Hepatic stellate cell (primary cell): ENCODE data around the gene PIEZO1.

Experiments
- DNase-seq: peaks from one replicate; pipeline ENCODE4 v3.0.0; 2011; ENCODE audit warnings: low spot score

Gene PIEZO1

DNA sequence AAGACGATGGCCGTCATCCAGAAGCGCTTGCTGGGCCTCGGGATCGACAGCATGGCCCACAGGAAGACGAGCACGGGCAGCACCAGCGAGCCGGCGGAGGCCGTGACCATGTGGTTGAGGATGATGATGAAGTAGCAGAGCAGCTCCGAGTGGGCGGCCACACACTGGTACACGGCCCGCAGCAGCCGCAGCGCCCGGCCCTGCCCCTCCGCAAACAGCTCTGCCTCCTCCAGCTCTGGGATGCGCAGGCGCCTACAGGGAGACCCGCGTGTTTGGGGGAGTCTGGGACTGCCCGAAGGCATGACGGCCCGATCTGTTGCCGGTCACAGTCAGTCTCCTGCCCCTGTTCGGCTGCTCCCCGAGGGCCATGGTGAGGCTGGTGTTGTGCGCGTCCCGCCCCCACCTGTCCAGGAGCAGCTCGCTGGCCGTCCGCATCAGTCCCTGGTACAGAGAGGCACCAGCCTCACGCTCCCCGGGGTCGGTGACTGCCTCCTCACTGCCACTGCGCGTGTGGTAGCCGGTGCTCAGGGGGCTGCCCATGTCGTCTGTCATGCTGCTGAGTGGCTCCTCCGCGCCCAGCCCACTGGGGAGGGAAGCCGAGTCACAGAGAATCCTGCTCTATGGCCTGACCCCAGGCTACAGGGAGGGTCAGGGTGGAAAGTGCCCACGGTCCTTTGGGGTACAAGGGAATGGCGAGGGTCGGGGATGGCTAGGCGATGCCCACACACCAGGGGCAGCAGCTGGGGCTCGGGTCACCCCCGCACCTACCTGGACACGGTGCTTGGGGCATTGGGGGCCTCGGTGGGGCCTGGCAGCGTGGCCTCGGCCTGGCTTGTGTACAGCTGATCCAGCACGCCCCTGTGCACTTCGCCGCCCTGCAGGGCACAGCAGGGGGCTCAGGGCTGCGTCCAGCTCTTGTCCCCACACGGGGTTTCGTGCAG, 62.9 kb downstream of the PIEZO1 start:
- DNase-seq, result no peak

DNA sequence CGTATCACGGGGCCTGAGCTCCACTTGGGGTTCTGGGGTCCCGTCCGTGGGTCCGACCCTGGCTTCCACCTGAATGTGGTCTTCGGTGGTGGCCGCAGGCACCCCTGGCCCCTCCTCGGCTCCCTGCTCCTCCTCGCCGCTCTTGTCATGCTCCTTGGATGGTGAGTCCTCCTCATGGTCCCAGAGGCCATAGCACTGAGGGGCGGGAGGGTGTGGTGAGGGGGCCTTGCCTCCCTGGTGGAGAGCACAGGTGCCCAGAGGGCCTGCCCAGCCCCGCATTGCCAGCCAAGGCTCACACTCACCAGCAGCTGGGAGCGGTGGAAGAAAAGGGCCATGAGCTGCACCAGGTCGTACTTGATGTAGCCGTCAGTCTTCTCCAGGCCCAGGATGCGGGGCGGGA, 63.8 kb downstream of the PIEZO1 start:
- no peak for DNase-seq

- no peak for DNase-seq
These were observed 64.5 kb downstream of the PIEZO1 start for GRCh38 chr16:88720396-88720970.

- no peak for DNase-seq
These were observed 65.1 kb downstream of the PIEZO1 start for GRCh38 chr16:88719933-88720296.

DNA sequence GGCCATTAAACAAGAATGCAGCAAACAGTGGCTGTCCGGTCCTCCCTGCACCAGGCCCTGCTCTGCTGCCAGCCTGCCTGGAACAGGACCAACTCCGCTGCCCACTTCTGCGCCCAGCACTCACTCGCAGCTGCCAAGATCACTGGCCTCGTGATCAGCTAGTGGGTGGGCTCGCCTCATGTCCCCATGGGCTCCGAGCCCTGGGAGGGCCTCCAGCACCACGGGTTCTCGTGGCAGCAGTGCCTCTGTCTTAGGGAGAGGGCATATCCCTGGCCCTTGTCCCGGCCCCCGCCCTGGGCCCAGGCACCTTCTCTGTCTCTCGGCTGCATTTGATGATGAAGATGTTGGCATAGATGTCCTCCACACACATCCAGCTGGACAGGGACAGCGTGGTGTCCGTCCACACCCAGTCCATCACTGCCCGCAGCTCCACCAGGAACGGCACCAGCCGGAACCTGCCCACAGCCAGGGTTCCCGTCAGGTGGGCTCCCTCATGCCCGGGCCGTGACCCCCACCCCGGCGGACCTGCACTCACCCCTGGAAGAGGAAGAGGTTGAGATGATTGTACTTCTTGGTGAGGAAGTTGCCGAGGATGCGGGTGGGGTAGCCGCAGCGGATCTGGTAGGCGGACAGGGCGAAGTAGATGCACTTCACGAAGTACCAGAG, 65.6 kb downstream of the PIEZO1 start:
- DNase-seq, result no peak

GRCh38 chr16:88718178-88718577, 66.8 kb downstream of the PIEZO1 start:
- DNase-seq, result no peak

DNA sequence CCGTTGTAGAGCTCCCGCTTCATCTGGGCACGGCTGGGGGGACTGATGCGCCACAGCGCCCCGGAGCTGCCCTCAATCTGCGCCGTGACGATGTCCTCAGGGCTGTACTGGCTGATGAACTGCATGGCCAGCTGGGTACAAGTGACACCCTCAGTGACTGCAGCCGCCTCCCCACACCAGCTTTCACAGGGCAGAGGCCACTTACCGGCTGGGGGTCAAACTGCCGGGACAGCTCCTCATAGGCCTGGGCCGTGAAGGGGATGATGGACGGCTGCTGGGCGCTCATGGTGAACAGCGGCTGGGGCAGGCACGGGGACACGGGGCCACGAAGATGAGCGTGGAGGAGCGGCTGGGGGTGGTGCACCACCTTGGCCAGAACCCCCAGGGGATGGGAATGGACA, 68.4 kb downstream of the PIEZO1 start:
- DNase-seq, result no peak

GRCh38 chr16:88716201-88716600, 68.8 kb downstream of the PIEZO1 start:
- DNase-seq, result no peak

- DNase-seq, result no peak
These were observed 69.5 kb downstream of the PIEZO1 start for GRCh38 chr16:88715312-88716190.

- DNase-seq, result no peak
These were observed 70.4 kb downstream of the PIEZO1 start for GRCh38 chr16:88714420-88715302.

- no peak for DNase-seq
These were observed 71.2 kb downstream of the PIEZO1 start for GRCh38 chr16:88713568-88714419.

DNA sequence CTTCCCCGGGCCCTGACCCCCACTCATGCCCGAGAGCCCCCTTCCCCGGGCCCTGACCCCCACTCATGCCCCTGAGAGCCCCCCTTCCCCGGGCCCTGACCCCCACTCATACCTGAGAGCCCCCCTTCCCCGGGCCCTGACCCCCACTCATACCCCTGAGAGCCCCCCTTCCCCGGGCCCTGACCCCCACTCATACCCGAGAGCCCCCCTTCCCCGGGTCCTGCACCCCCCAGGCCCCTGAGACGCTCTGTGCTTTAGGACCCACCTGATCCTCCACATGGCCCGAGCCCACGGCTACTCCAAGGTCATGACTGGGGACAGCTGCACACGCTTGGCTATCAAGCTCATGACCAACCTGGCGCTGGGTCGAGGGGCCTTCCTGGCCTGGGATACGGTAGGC, 72.0 kb downstream of the PIEZO1 start:
- DNase-seq, result no peak

DNA sequence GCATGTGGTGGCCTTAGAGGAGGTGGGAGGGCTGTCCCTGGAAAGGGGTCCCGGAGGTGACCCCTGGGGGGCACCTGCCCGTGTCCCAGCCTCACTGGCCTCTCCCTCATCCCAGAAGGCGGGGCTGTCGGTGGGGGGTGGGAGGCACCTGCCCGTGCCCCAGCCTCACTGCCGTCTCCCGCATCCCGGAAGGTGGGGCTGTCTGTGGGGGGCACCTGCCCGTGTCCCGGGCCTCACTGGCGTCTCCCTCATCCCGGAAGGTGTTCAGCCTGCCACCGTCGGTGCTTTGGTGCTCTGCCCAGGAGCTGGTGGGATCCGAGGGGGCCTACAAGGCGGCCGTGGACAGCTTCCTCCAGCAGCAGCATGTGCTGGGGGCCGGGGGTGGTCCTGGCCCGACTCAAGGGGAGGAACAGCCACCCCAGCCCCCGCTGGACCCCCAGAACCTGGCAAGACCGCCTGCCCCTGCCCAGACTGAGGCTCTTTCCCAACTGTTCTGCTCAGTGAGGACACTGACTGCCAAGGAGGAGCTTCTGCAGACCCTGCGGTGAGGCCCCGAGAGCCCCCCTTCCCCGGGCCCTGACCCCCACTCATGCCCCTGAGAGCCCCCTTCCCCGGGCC, 72.5 kb downstream of the PIEZO1 start:
- DNase-seq, result no peak

- DNase-seq, result no peak
These were observed 73.2 kb downstream of the PIEZO1 start for GRCh38 chr16:88711750-88712340.

- DNase-seq, result no peak
These were observed 74.5 kb downstream of the PIEZO1 start for GRCh38 chr16:88710556-88710955.

- DNase-seq, result no peak
These were observed 77.8 kb downstream of the PIEZO1 start for GRCh38 chr16:88706965-88707826.

DNA sequence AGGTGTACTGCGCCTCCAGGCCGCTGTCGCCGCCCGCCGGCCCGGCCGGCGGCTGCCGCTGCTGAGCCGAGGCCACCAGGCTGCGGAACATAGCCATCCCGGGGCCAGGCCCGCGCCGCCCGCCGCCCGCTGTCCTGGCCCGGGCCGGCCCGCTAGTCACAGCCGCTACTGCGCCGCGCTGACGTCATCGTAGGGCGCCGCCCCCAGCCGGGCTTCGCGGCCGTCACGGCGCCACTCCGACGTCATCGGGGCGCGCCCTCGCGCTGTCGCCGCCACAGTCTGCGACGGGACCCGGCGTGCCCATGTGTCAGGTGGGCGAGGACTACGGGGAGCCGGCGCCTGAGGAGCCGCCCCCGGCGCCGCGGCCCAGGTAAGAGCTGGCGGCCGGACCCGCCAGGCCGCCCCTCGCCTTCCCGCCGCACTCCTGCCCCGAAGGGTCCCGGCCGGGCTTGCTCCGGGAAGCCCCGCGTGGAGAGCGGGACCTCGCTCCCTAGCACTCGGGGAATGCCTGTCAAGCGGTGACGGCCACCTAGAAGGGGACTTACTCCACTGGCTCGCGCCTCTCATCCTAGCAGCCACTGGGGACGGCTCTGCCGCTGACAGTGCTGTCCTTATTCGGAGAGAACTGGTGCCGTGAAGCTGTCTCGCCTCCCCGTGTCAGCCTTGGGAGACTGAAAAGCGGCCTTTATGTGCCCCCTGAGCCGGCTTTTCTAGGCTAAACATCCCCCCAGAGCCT, 78.6 kb downstream of the PIEZO1 start, which contains the start of the genes CTU2 and RNF166:
CTU2 (plus strand) TSS at position 275 of the 736 bp plus-strand sequence; CDS start at position 303, 28 bp downstream.
RNF166 (minus strand) TSS at position 180 of the 736 bp plus-strand sequence; CDS start at position 97, 83 bp downstream.
- peak; percentile 98 for DNase-seq
